Memory B cell (primary cell): ENCODE measurements around the gene GCN1.
"Not testable (repeated sequence)": the region's sequence is repeated elsewhere in the genome, so short reads cannot be mapped to it uniquely, and the experiment has no call there.

Experiments used
- ATAC-seq: fragments of 150-1000 bp; cut with Tn5 transposase; 2 replicates; pipeline ENCODE4 v1.10.0; 2021; ENCODE audit warnings: low read depth, mild to moderate bottlenecking, moderate library complexity
- DNase-seq, 2 donors: peaks; one replicate each; pipeline ENCODE4 v3.0.0; 2022; ENCODE audit warnings: low spot score in 2 of 2
- H3K27ac Mint-ChIP-seq: one replicate; pipeline ENCODE4 v1.8.0; 2022; ENCODE audit warnings: mild to moderate bottlenecking, moderate library complexity, mixed read lengths
- H3K27me3 Mint-ChIP-seq: one replicate; pipeline ENCODE4 v1.8.0; 2022; ENCODE audit warnings: mixed read lengths
- H3K36me3 Mint-ChIP-seq: one replicate; pipeline ENCODE4 v1.8.0; 2022; ENCODE audit warnings: mild to moderate bottlenecking, mixed read lengths
- H3K4me1 Mint-ChIP-seq: one replicate; pipeline ENCODE4 v1.8.0; 2022; ENCODE audit warnings: mixed read lengths
- H3K4me3 Mint-ChIP-seq: one replicate; pipeline ENCODE4 v1.8.0; 2022; ENCODE audit warnings: mild to moderate bottlenecking, moderate library complexity, mixed read lengths
- H3K9me3 Mint-ChIP-seq: one replicate; pipeline ENCODE4 v1.8.0; 2022; ENCODE audit warnings: mixed read lengths

The GCN1 gene

GRCh38 chr12:120193286-120193685 is 1.2 kb downstream of the GCN1 start:
- not testable (repeated sequence) for H3K27me3 Mint-ChIP-seq, ATAC-seq, H3K36me3 Mint-ChIP-seq, DNase-seq, H3K27ac Mint-ChIP-seq, H3K9me3 Mint-ChIP-seq
- Mint-ChIP-seq H3K4me3 (peak overlapping the region; percentile 85), H3K4me1 (peaks cover 14% of the 10 kb centered on the region)

GRCh38 chr12:120190985-120191480 is 3.5 kb downstream of the GCN1 start:
- H3K27ac Mint-ChIP-seq = no peak overlapping the region
- ATAC-seq (no peak), DNase-seq (no peak)
- H3K9me3 Mint-ChIP-seq = no peaks in the 10 kb centered on the region
- H3K36me3 Mint-ChIP-seq = peaks cover 11% of the 10 kb centered on the region
- H3K4me1 Mint-ChIP-seq = peaks cover 17% of the 10 kb centered on the region
- no peak overlapping the region for H3K4me3 Mint-ChIP-seq
- no peaks in the 10 kb centered on the region for H3K27me3 Mint-ChIP-seq

- Mint-ChIP-seq H3K27me3 (no peaks in the 10 kb centered on the region), H3K4me1 (peaks cover 17% of the 10 kb centered on the region), H3K4me3 (no peak overlapping the region), H3K27ac (no peak overlapping the region), H3K36me3 (peaks cover 11% of the 10 kb centered on the region), H3K9me3 (no peaks in the 10 kb centered on the region)
- no peak for DNase-seq
- no peak for ATAC-seq
Measured at GRCh38 chr12:120190386-120190785, 4.1 kb downstream of the GCN1 start.

- no peaks in the 10 kb centered on the region for H3K27me3 Mint-ChIP-seq
- ATAC-seq = no peak
- no peak for DNase-seq
- peaks cover 6% of the 10 kb centered on the region for H3K4me1 Mint-ChIP-seq
- H3K9me3 Mint-ChIP-seq = no peaks in the 10 kb centered on the region
- H3K36me3 Mint-ChIP-seq = peaks cover 25% of the 10 kb centered on the region
- H3K4me3 Mint-ChIP-seq = no peak overlapping the region
- H3K27ac Mint-ChIP-seq = no peak overlapping the region
Measured at GRCh38 chr12:120186654-120187053, 7.9 kb downstream of the GCN1 start.

DNA sequence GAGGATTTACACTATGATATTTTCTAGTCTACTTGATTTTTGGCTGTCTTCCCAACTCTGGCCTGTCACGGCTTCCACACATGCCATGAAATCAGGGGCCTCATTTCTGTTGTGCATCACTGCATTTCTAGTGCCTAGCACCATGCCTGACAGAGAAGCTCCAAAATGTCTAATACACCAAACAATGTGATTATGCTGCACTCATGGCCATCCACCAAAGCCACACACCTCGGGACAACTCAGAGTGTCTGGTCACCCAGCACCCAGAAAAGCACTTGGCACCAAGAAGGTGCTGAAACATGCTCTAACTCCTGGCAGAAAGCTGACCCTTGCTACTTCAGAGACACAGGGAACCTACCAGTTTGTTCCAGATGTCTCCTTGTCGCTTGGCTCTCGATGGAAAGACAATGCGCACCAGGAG is 11.3 kb downstream of the GCN1 start:
- H3K4me3 Mint-ChIP-seq = no peak overlapping the region
- ATAC-seq (no peak), DNase-seq (no peak)
- H3K36me3 Mint-ChIP-seq = peaks cover 33% of the 10 kb centered on the region
- H3K27ac Mint-ChIP-seq = no peak overlapping the region
- H3K27me3 Mint-ChIP-seq = no peaks in the 10 kb centered on the region
- no peaks in the 10 kb centered on the region for H3K9me3 Mint-ChIP-seq
- H3K4me1 Mint-ChIP-seq = peaks cover 5% of the 10 kb centered on the region

DNA sequence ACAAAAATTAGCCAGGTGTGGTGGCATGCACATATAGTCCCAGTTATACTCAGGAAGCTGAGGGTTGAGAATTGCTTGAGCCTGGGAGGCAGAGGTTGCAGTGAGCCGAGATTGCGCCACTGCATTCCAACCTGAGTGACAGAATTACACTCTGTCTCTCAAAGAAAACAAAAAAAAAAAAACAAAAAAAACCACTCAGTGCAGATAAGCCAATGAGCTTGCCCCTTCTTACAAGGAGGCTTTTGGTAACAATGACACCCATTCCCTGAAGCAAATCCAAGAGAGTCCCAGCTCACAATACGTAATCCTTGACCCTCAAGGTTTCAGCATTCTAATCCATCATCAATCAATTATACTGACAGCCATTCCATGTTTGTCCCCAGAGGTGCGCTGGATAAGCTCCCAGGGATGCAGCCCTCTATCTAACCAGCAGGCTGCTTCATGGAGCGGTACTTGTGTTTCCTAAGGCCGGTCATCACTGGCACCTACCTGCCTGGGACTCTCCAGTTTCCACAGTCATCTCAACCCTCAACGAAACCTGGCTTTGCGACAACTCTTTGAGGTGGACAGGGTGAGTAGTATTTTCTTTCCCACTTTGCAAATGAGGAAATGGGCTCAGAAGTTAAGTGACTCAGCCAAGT is 12.4 kb downstream of the GCN1 start:
- ATAC-seq (no peak), DNase-seq (no peak)
- no peak overlapping the region for H3K4me3 Mint-ChIP-seq
- H3K9me3 Mint-ChIP-seq = no peaks in the 10 kb centered on the region
- no peak overlapping the region for H3K27ac Mint-ChIP-seq
- H3K36me3 Mint-ChIP-seq = peaks cover 44% of the 10 kb centered on the region
- H3K4me1 Mint-ChIP-seq = peaks cover 10% of the 10 kb centered on the region
- H3K27me3 Mint-ChIP-seq = no peaks in the 10 kb centered on the region

- DNase-seq = no peak
- Mint-ChIP-seq H3K9me3 (no peaks in the 10 kb centered on the region), H3K4me3 (no peak overlapping the region), H3K4me1 (peaks cover 10% of the 10 kb centered on the region), H3K27ac (no peak overlapping the region), H3K36me3 (peaks cover 42% of the 10 kb centered on the region), H3K27me3 (no peaks in the 10 kb centered on the region)
- ATAC-seq = no peak
Measured at GRCh38 chr12:120180975-120181374, 13.5 kb downstream of the GCN1 start.

- DNase-seq = no peak
- no peak overlapping the region for H3K4me3 Mint-ChIP-seq
- peaks cover 7% of the 10 kb centered on the region for H3K4me1 Mint-ChIP-seq
- H3K9me3 Mint-ChIP-seq = no peaks in the 10 kb centered on the region
- no peak overlapping the region for H3K27ac Mint-ChIP-seq
- no peak for ATAC-seq
- H3K27me3 Mint-ChIP-seq = no peaks in the 10 kb centered on the region
- peaks cover 39% of the 10 kb centered on the region for H3K36me3 Mint-ChIP-seq
Measured at GRCh38 chr12:120175537-120175936, 19.0 kb downstream of the GCN1 start.

DNA sequence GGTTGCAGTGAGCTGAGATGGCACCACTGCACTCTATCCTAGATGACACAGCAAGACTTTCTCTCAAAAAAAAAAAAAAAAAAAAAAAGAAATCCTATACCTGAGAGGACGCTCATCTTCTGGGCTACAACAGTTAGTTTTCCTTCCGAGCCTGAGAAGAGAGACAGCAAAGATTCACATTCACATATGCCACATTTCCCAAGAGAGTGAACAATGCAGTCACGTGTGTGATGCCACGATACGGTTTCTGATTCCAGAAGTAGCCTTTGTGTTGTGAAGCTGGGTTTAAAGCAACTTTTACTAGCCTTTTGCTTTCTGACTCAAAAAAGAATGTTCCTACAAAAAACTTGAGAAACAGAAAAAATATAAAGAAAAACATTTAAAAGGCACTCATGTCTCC is 19.5 kb downstream of the GCN1 start:
- DNase-seq (no peak), ATAC-seq (peak; percentile 60)
- Mint-ChIP-seq H3K27me3 (no peaks in the 10 kb centered on the region), H3K36me3 (peaks cover 42% of the 10 kb centered on the region), H3K4me1 (peaks cover 7% of the 10 kb centered on the region), H3K9me3 (no peaks in the 10 kb centered on the region), H3K4me3 (no peak overlapping the region), H3K27ac (no peak overlapping the region)

DNA sequence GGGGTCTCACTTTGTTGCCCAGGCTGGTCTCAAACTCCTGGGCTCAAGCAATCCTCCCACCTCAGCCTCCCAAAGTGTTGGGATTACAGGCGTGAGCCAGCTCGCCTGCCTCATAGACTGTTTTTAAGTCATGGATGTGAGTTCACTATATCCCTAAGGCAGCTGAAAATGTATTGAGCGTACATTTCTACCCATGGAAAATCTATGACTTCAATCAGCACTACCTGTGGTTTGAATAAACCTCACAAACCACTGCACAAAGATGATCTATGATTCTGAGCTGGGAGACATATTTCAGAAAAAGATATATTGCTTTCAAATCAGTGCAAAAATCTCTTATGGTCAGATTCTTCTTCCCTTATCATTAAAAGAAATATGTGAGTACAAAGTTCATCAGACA is 22.5 kb downstream of the GCN1 start:
- H3K4me3 Mint-ChIP-seq = no peak overlapping the region
- H3K36me3 Mint-ChIP-seq = peaks cover 34% of the 10 kb centered on the region
- ATAC-seq (no peak), DNase-seq (no peak)
- peaks cover 3% of the 10 kb centered on the region for H3K4me1 Mint-ChIP-seq
- H3K9me3 Mint-ChIP-seq = no peaks in the 10 kb centered on the region
- H3K27ac Mint-ChIP-seq = no peak overlapping the region
- H3K27me3 Mint-ChIP-seq = no peaks in the 10 kb centered on the region

DNA sequence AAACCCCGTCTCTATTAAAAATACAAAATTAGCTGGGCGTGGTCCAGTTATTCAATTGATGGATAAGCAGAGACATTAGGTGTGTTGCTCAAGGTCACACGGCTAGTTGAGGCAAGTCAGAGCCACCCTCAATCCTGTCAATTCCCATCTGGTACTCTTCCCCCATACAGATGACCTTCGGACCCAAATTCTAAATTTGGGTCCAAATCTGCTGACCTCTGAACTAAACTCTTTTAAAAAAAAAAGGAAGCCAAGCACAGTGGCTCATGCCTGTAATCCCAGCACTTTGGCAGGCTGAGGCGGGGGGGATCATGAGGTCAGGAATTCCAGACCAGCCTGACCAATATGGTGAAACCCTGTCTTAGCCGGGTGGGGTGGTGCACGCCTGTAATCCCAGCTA is 23.9 kb downstream of the GCN1 start:
- DNase-seq (no peak), ATAC-seq (no peak)
- Mint-ChIP-seq H3K27ac (no peak overlapping the region), H3K9me3 (no peaks in the 10 kb centered on the region), H3K27me3 (no peaks in the 10 kb centered on the region), H3K4me1 (no peaks in the 10 kb centered on the region), H3K36me3 (peaks cover 27% of the 10 kb centered on the region), H3K4me3 (no peak overlapping the region)

DNA sequence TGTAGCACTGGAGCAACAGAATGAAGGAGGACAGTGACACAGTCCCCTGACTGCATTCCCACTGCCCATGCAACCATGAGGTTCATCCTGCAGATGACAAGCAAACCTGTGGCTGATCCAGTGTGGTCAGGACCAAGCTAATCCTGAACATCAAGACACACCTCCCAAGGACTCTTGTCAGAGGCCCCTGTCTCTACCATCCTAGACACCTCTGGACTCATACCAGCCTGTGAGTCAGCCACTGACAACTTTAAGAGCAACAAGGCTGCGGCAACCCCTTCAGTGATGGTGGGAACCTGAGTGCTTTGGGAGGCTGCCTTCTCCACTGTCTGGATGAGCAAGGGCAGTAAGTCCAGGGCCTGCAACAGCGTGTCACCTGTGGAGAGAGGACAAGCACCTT is 24.6 kb downstream of the GCN1 start:
- peaks cover 27% of the 10 kb centered on the region for H3K36me3 Mint-ChIP-seq

DNA sequence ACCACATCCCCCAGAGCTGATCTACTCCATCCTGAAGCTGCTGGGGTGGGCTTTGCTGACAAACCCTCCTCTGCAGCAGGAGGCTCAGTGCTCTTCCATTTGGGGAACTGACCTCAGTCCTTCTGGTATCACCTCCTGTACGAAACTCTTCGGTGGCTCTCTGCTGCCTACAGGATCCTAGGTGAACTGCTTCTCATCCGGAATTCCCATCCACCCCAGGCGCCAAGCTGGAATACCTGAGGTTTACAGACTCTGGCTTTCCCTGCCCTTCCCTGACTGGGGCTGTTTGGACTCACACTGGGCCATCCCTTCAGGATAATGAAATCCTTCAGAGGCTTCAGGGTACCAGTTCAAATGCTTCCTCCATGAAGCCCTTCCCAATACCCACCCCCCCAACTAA is 26.2 kb downstream of the GCN1 start:
- no peak overlapping the region for H3K27ac Mint-ChIP-seq
- H3K9me3 Mint-ChIP-seq = no peaks in the 10 kb centered on the region
- H3K36me3 Mint-ChIP-seq = peaks cover 25% of the 10 kb centered on the region
- no peak for DNase-seq
- H3K4me1 Mint-ChIP-seq = no peaks in the 10 kb centered on the region
- no peak for ATAC-seq
- no peaks in the 10 kb centered on the region for H3K27me3 Mint-ChIP-seq
- H3K4me3 Mint-ChIP-seq = no peak overlapping the region

More for the DNA sequence above, 24.6 kb downstream of the GCN1 start:
- DNase-seq (no peak), ATAC-seq (no peak)
- H3K4me1 Mint-ChIP-seq = no peaks in the 10 kb centered on the region
- H3K27me3 Mint-ChIP-seq = no peaks in the 10 kb centered on the region
- no peak overlapping the region for H3K27ac Mint-ChIP-seq
- H3K9me3 Mint-ChIP-seq = no peaks in the 10 kb centered on the region
- H3K4me3 Mint-ChIP-seq = no peak overlapping the region

GRCh38 chr12:120167529-120168095 is 26.9 kb downstream of the GCN1 start:
- no peaks in the 10 kb centered on the region for H3K9me3 Mint-ChIP-seq
- DNase-seq (no peak), ATAC-seq (no peak)
- H3K4me1 Mint-ChIP-seq = no peaks in the 10 kb centered on the region
- no peak overlapping the region for H3K4me3 Mint-ChIP-seq
- H3K36me3 Mint-ChIP-seq = peaks cover 22% of the 10 kb centered on the region
- H3K27ac Mint-ChIP-seq = no peak overlapping the region
- no peaks in the 10 kb centered on the region for H3K27me3 Mint-ChIP-seq

- H3K4me3 Mint-ChIP-seq = no peak overlapping the region
- DNase-seq = no peak
- H3K36me3 Mint-ChIP-seq = peaks cover 35% of the 10 kb centered on the region
- H3K9me3 Mint-ChIP-seq = no peaks in the 10 kb centered on the region
- no peak for ATAC-seq
- H3K27ac Mint-ChIP-seq = no peak overlapping the region
- no peaks in the 10 kb centered on the region for H3K27me3 Mint-ChIP-seq
- no peaks in the 10 kb centered on the region for H3K4me1 Mint-ChIP-seq
Measured at GRCh38 chr12:120164293-120164692, 30.2 kb downstream of the GCN1 start.
